SU-DHL-6 (cell line): ENCODE results near the gene ZRSR2.

Source experiments
- H2AFZ ChIP-seq: fragments of 200-600 bp; sonication (generic); 2 replicates; pipeline ENCODE4 v1.6.1; 2014; ENCODE audit warnings: low read depth, mild to moderate bottlenecking, moderate library complexity, mixed read lengths, antibody characterized with exemption, low read length; ENCODE audit not compliant: severe bottlenecking
- H3F3A ChIP-seq: fragments of 200-600 bp; shearing (Covaris generic); 2 replicates; pipeline ENCODE4 v1.6.0; 2016; ENCODE audit warnings: antibody characterized with exemption, mild to moderate bottlenecking; ENCODE audit not compliant: insufficient read depth
- H3K27ac ChIP-seq: fragments of 200-600 bp; sonication (generic); 2 replicates; pipeline ENCODE4 v1.5.1; 2016; ENCODE audit warnings: low read depth, mild to moderate bottlenecking, low read length, moderate library complexity, mixed read lengths
- H3K27me3 ChIP-seq: fragments of 200-600 bp; sonication (generic), shearing (Covaris generic); 2 replicates; pipeline ENCODE4 v1.6.0; 2014; ENCODE audit warnings: mild to moderate bottlenecking, low read length
- H3K36me3 ChIP-seq: fragments of 200-600 bp; sonication (generic); 2 replicates; pipeline ENCODE4 v1.6.1; 2014; ENCODE audit warnings: mild to moderate bottlenecking, low read length, mixed read lengths
- H3K4me2 ChIP-seq: fragments of 300-600, 200-600 bp; shearing (Covaris generic), sonication (generic); 2 replicates; pipeline ENCODE4 v1.6.0; 2014; ENCODE audit warnings: low read length, low read depth, mild to moderate bottlenecking; ENCODE audit not compliant: poor library complexity, severe bottlenecking
- H3K4me3 ChIP-seq: fragments of 200-600 bp; sonication (generic); 2 replicates; pipeline ENCODE4 v1.5.1; 2014; ENCODE audit warnings: antibody characterized with exemption, low read length, mild to moderate bottlenecking, mixed read lengths; ENCODE audit not compliant: insufficient read depth, poor library complexity, severe bottlenecking
- H3K79me2 ChIP-seq: fragments of 200-600 bp; sonication (generic); 2 replicates; pipeline ENCODE4 v1.6.1; 2014; ENCODE audit warnings: mild to moderate bottlenecking, low read length, moderate library complexity; ENCODE audit not compliant: insufficient read depth
- H3K9ac ChIP-seq: fragments of 200-600 bp; sonication (generic); 2 replicates; pipeline ENCODE4 v1.7.0; 2014; ENCODE audit warnings: mild to moderate bottlenecking, low read length
- H3K9me2 ChIP-seq: fragments of 200-600 bp; sonication (generic); replicated peaks from 2 replicates; pipeline ENCODE4 v1.6.1; 2014; ENCODE audit warnings: low read length; ENCODE audit not compliant: insufficient read depth
- H3K9me3 ChIP-seq: fragments of 200-600 bp; sonication (generic); 2 replicates; pipeline ENCODE4 v1.6.1; 2014; ENCODE audit warnings: low read length, mixed read lengths; ENCODE audit not compliant: insufficient read depth
- H4K20me1 ChIP-seq: fragments of 200-600 bp; sonication (generic); 2 replicates; pipeline ENCODE4 v1.6.1; 2014; ENCODE audit warnings: low read depth, mild to moderate bottlenecking, antibody characterized with exemption, low read length, moderate library complexity, mixed read lengths
- EZH2phosphoT487 ChIP-seq: fragments of 200-600 bp; sonication (generic), shearing (Covaris generic); conservative IDR thresholded peaks from 2 replicates; pipeline ENCODE4 v1.6.1; 2018; ENCODE audit warnings: mild to moderate bottlenecking, antibody characterized with exemption, low read length, moderate library complexity, mixed read lengths
- TF ChIP-seq, protein P1 (sequence below): fragments of 200-600 bp; sonication (generic); IDR thresholded peaks from one replicate; pipeline ENCODE4 v1.5.1; 2017; ENCODE audit warnings: antibody characterized with exemption, mild to moderate bottlenecking, low read length, moderate library complexity; ENCODE audit not compliant: insufficient read depth, poor library complexity, severe bottlenecking

The ZRSR2 gene

DNA sequence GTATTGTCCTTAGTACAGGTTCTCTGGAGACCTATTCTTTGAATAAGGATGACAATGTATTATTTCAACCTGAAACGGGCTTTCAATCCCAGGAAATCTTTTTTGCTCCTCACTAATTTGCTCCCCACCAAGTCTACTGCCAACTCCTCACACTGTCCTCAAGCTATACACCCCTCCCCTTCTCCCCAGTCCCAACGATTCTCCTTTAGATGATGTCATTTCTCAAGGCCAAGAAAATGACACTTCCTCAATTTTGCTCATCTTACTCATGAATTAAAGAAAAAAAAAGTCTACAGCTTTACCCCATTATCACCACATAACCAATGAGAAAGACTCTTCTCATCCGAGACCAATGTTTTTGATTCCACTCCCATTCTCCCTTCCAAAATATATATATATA, 43.8 kb downstream of the ZRSR2 start:
- Histone ChIP-seq H3K9me2 (no peaks in the 10 kb centered on the region), H3K9me3 (no peaks in the 10 kb centered on the region), H4K20me1 (no peaks in the 10 kb centered on the region), H2AFZ (no peak overlapping the region), H3K27me3 (no peaks in the 10 kb centered on the region), H3K36me3 (no peaks in the 10 kb centered on the region), H3K9ac (no peak overlapping the region), H3F3A (no peaks in the 10 kb centered on the region), H3K27ac (no peak overlapping the region), H3K4me2 (no peak overlapping the region), H3K79me2 (no peaks in the 10 kb centered on the region; the same call in 1 of the 2 replicates), H3K4me3 (no peak overlapping the region)
- TF ChIP-seq, protein P1, sequence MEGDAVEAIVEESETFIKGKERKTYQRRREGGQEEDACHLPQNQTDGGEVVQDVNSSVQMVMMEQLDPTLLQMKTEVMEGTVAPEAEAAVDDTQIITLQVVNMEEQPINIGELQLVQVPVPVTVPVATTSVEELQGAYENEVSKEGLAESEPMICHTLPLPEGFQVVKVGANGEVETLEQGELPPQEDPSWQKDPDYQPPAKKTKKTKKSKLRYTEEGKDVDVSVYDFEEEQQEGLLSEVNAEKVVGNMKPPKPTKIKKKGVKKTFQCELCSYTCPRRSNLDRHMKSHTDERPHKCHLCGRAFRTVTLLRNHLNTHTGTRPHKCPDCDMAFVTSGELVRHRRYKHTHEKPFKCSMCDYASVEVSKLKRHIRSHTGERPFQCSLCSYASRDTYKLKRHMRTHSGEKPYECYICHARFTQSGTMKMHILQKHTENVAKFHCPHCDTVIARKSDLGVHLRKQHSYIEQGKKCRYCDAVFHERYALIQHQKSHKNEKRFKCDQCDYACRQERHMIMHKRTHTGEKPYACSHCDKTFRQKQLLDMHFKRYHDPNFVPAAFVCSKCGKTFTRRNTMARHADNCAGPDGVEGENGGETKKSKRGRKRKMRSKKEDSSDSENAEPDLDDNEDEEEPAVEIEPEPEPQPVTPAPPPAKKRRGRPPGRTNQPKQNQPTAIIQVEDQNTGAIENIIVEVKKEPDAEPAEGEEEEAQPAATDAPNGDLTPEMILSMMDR, result no peak
- TF ChIP-seq EZH2phosphoT487, result no peak

DNA sequence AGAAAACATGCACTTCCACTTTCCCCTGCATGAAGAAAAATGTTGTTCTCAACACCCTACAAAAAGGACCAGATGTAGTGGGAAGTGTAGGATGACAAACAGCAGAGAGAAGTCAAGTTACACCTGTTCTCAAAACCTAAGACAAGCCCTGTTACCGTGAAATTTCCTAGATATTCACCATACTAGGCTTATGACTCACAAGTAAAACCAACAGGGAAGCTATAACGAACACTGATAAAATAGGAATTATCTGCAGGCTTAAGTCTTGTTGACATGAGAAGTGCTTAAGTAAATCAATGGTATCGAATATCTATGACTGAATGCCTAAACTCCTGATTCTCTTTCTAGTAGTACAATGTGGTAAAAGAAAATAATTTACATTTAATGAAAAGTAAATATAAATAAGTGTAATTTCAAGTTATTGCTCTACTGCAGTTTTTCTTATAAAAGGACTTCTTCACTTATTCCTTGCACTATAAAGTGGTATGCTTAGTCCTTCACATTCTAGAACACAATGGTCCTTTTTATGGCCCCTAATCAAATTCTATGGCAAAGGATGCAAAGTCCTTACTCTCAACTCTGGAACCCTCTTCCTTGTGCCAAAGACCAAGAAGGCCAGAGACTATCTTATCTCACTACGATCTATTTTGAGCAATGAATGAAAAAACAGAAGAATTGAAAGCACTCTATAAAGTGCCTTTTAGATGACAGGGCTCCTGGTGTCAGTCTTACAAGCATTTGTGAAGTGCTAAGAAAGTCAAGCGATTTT, 44.7 kb downstream of the ZRSR2 start:
- no peak overlapping the region for H3K4me2 ChIP-seq
- H4K20me1 ChIP-seq, result no peaks in the 10 kb centered on the region
- no peaks in the 10 kb centered on the region for H3K27me3 ChIP-seq
- no peaks in the 10 kb centered on the region; the same call in 1 of the 2 replicates for H3K79me2 ChIP-seq
- no peaks in the 10 kb centered on the region for H3K9me2 ChIP-seq
- no peak overlapping the region for H2AFZ ChIP-seq
- no peak overlapping the region for H3K4me3 ChIP-seq
- H3F3A ChIP-seq, result no peaks in the 10 kb centered on the region
- H3K27ac ChIP-seq, result no peak overlapping the region
- no peaks in the 10 kb centered on the region for H3K36me3 ChIP-seq
- no peak for TF ChIP-seq EZH2phosphoT487
- TF ChIP-seq, protein P1, result no peak
- H3K9ac ChIP-seq, result no peak overlapping the region
- H3K9me3 ChIP-seq, result no peaks in the 10 kb centered on the region

DNA sequence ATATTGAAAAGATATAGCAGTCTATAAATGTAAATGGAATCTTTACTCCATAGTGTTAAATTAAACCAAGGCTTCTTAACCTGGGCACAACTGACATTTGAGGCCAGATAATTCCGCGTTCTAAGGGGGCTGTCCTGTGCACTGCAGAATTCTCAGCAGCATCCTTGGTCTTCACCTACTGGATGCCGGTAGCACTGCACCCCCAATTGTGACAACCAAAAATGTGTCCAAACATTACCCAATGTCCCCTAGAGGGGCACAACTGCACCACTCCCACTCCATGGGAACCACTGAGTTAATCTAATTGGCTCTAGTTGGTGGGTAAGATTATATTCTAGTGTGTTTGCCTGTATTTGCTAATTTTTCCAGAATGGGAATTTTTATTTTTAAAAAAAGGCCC, 47.7 kb downstream of the ZRSR2 start:
- Histone ChIP-seq H3F3A (no peaks in the 10 kb centered on the region), H3K27ac (no peak overlapping the region), H2AFZ (no peak overlapping the region), H3K4me2 (no peak overlapping the region), H3K9me3 (no peaks in the 10 kb centered on the region), H3K36me3 (no peaks in the 10 kb centered on the region), H3K9ac (no peak overlapping the region), H3K4me3 (no peak overlapping the region), H3K79me2 (peaks cover 7% of the 10 kb centered on the region; the same call in 1 of the 2 replicates), H4K20me1 (no peaks in the 10 kb centered on the region), H3K27me3 (no peaks in the 10 kb centered on the region), H3K9me2 (no peaks in the 10 kb centered on the region)
- TF ChIP-seq EZH2phosphoT487, result no peak
- TF ChIP-seq, protein P1, result no peak
